ENCODE results near the gene PAX6.

DNA sequence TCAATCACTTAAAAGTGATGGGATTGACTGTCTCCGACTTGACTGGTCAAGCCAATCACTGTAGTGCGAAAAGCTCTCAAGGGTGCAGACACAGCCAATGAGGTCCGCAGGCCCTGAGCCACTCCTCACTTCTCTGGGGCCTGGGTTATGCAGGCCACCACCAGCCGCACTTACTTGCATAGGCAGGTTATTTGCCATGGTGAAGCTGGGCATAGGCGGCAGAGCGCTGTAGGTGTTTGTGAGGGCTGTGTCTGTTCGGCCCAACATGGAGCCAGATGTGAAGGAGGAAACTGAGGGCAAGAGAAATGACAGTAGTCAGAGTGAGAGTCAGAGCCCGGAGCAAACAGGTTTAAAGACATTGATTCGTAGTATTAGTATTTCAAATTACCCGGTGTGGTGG, 17.9 kb downstream of the PAX6 start:
- TF ChIP-seq YY1 (IDR thresholded peaks at IDR 0.05; ENCODE audit: insufficient read depth, insufficient read length) (no peak), SUZ12 (IDR thresholded peaks at IDR 0.05; ENCODE audit: extremely low read depth, insufficient read depth, insufficient read length) (no peak), ZNF274 (IDR thresholded peaks at IDR 0.05; ENCODE audit: low read depth, low read length) (no peak)
